C4-2B (cell line): ENCODE measurements around the gene CORO1C.

Source experiments
- ZFX ChIP-seq: fragments of 450-650 bp; IDR thresholded peaks from 2 replicates; pipeline ENCODE4 v1.6.1; 2017
- TF ChIP-seq, protein P1 (sequence below): fragments of 450-650 bp; conservative IDR thresholded peaks from 2 replicates; pipeline ENCODE4 v1.5.1; 2017; ENCODE audit warnings: mild to moderate bottlenecking

DNA sequence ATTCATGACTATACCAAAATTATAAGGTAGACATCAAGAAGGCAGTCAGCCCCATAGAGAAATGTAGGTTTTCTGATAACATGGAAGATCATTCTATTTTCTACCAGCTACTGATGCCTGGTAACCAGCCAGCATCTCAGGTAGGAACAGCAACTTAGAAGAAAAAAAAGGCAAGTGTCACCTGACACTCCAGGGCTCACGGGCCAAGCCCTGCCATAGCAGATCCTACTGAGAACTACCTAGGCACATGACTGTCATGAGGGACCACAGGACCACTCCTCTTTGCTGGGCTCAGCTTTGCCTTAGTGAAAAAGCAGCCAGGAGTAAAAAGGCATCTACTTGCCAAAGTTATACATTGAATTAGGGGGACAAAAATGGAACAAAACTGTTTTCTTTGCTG is 33.4 kb downstream of the CORO1C start:
- TF ChIP-seq, protein P1, sequence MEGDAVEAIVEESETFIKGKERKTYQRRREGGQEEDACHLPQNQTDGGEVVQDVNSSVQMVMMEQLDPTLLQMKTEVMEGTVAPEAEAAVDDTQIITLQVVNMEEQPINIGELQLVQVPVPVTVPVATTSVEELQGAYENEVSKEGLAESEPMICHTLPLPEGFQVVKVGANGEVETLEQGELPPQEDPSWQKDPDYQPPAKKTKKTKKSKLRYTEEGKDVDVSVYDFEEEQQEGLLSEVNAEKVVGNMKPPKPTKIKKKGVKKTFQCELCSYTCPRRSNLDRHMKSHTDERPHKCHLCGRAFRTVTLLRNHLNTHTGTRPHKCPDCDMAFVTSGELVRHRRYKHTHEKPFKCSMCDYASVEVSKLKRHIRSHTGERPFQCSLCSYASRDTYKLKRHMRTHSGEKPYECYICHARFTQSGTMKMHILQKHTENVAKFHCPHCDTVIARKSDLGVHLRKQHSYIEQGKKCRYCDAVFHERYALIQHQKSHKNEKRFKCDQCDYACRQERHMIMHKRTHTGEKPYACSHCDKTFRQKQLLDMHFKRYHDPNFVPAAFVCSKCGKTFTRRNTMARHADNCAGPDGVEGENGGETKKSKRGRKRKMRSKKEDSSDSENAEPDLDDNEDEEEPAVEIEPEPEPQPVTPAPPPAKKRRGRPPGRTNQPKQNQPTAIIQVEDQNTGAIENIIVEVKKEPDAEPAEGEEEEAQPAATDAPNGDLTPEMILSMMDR = no peak
- TF ChIP-seq ZFX = no peak
